Measurements from ENCODE around the gene DNAH7.

- TF ChIP-seq POLR2A (IDR thresholded peaks at IDR 0.05), result no peak
- TF ChIP-seq CTCF (IDR thresholded peaks at IDR 0.05), result no peak
Measured at GRCh38 chr2:195834836-195835235, 233.8 kb downstream of the DNAH7 start.

All from ovary (tissue), 3 donors.